Body of pancreas (tissue), 4 donors: Measurements from ENCODE around the gene SHLD2.

ENCODE experiments used
- CTCF ChIP-seq, 7 experiments: fragments of 450-650 bp in 4 of 7; fragments of 200-600 bp in 3 of 7; sonication (generic) in 3 of 7; IDR thresholded peaks; one replicate each; pipeline ENCODE4 v1.5.1; 2016 to 2019; ENCODE audit warnings: antibody characterized with exemption in 7 of 7
- POLR2A ChIP-seq, 3 donors: fragments of 450-650 bp; IDR thresholded peaks; one replicate each; pipeline ENCODE4 v1.6.1; 2016; ENCODE audit warnings: antibody characterized with exemption in 3 of 3, mild to moderate bottlenecking in 2 of 3

- TF ChIP-seq CTCF (IDR thresholded peaks at IDR 0.05) (no peak), POLR2A (IDR thresholded peaks at IDR 0.05) (no peak)
These were observed 30.4 kb upstream of the SHLD2 start for GRCh38 chr10:87064651-87065050.
